Measurements from ENCODE around the gene MED7. TPM values are rescaled to one million over a fixed set of nuclear protein-coding genes. Genes with fewer than 3 reads are reported as not detected.

Gene MED7
- polyA plus RNA-seq, 3 donors: 19.9 to 23.2 (median 20.2) TPM

- DNase-seq: no peak
Measured at GRCh38 chr5:157166214-157167213, 23.8 kb upstream of the MED7 start, which contains the start of gene GARIN3. GARIN3 (minus strand) TSS chr5:157166264; CDS start chr5:157166168, 96 bp downstream.

- DNase-seq: no peak
Measured at GRCh38 chr5:157165668-157166067, 23.0 kb upstream of the MED7 start.

GRCh38 chr5:157165261-157165660 lies 22.6 kb upstream of the MED7 start:
- no peak for DNase-seq

GRCh38 chr5:157164521-157164920 lies 21.9 kb upstream of the MED7 start:
- no peak for DNase-seq

- no peak for DNase-seq
Measured at GRCh38 chr5:157162919-157163510, 20.4 kb upstream of the MED7 start.

GRCh38 chr5:157161996-157162395 lies 19.3 kb upstream of the MED7 start:
- DNase-seq: no peak

GRCh38 chr5:157160001-157160400 lies 17.3 kb upstream of the MED7 start:
- no peak for DNase-seq

GRCh38 chr5:157159209-157159751 lies 16.6 kb upstream of the MED7 start:
- DNase-seq: no peak

GRCh38 chr5:157157293-157157891 lies 14.7 kb upstream of the MED7 start:
- DNase-seq: no peak

GRCh38 chr5:157155297-157155696 lies 12.6 kb upstream of the MED7 start:
- DNase-seq: no peak

GRCh38 chr5:157150995-157151394 lies 8.3 kb upstream of the MED7 start:
- no peak for DNase-seq

- peak; percentile 78 for DNase-seq
Measured at GRCh38 chr5:157148734-157149615, 6.3 kb upstream of the MED7 start.

GRCh38 chr5:157143127-157143971 lies 684 bp upstream of the MED7 start:
- peak; percentile 29 for DNase-seq

- DNase-seq: no peak
Measured at GRCh38 chr5:157137691-157138090, 5.0 kb downstream of the MED7 start.

- DNase-seq: no peak
Measured at GRCh38 chr5:157132281-157132612, 10.4 kb downstream of the MED7 start.

- no peak for DNase-seq
Measured at GRCh38 chr5:157130925-157131324, 11.7 kb downstream of the MED7 start.

GRCh38 chr5:157121709-157122108 lies 21.0 kb downstream of the MED7 start:
- DNase-seq: no peak

- DNase-seq: no peak
Measured at GRCh38 chr5:157120102-157120501, 22.6 kb downstream of the MED7 start.

- no peak for DNase-seq
Measured at GRCh38 chr5:157116483-157116954, 26.1 kb downstream of the MED7 start.

GRCh38 chr5:157115502-157115901 lies 27.2 kb downstream of the MED7 start:
- DNase-seq: no peak
